IMR-90 (cell line): ENCODE measurements around the gene DOCK4. TPM values are rescaled to one million over a fixed set of nuclear protein-coding genes. Genes with fewer than 3 reads are reported as not detected.

Experiments used
- ATAC-seq: fragments of 200-7000 bp; cut with Tn5 transposase; 2 replicates; pipeline ENCODE4 v1.9.1; 2020; ENCODE audit warnings: low read depth, mild to moderate bottlenecking, moderate library complexity
- BruUV-seq: library from RNA; stranded (reverse); fragments of 400-500 nt; replicated peaks from 2 replicates; lab custom pipeline; 2021; lab: Mats Ljungman, UMichigan
- CTCF ChIA-PET: fragments of 300-600 bp; formaldehyde crosslinking; extraction: SDS; loops from one replicate; lab custom pipeline; 2021; ENCODE audit warnings: antibody characterized with exemption; lab: Yijun Ruan, JAX
- POLR2A ChIA-PET: fragments of 300-600 bp; sonication (Branson Sonifier 250); formaldehyde crosslinking; loops from one replicate; lab custom pipeline; 2022; ENCODE audit warnings: antibody characterized with exemption; ENCODE audit not compliant: unreplicated experiment; lab: Charles Lee
- DNase-seq: peaks from one replicate; pipeline ENCODE4 v3.0.0; 2013
- H2AFZ ChIP-seq: replicated peaks from 2 replicates; pipeline ENCODE3; 2013; ENCODE audit warnings: low read length, mild to moderate bottlenecking; ENCODE audit not compliant: poor library complexity
- H2AK5ac ChIP-seq: 2 replicates; pipeline ENCODE4 v1.6.1; 2013; ENCODE audit warnings: low read depth, low read length, inconsistent platforms
- H2AK9ac ChIP-seq: replicated peaks from 2 replicates; pipeline ENCODE3; 2013; ENCODE audit warnings: mild to moderate bottlenecking, low read depth, low read length, moderate library complexity; ENCODE audit not compliant: poor library complexity
- H2BK120ac ChIP-seq: 2 replicates; pipeline ENCODE4 v1.6.1; 2013; ENCODE audit warnings: low read depth, low read length, inconsistent platforms
- H2BK15ac ChIP-seq: 3 replicates; pipeline ENCODE4 v1.6.1; 2013; ENCODE audit warnings: low read depth, low read length, inconsistent platforms
- H2BK20ac ChIP-seq: 2 replicates; pipeline ENCODE4 v1.6.1; 2013; ENCODE audit warnings: low read depth, mild to moderate bottlenecking, inconsistent platforms, low read length, moderate library complexity
- H2BK5ac ChIP-seq: 2 replicates; pipeline ENCODE4 v1.6.1; 2013; ENCODE audit warnings: mild to moderate bottlenecking, low read depth, low read length, inconsistent platforms; ENCODE audit not compliant: poor library complexity, severe bottlenecking
- H3K14ac ChIP-seq: replicated peaks from 2 replicates; pipeline ENCODE4 v1.6.1; 2013; ENCODE audit warnings: low read depth, low read length, inconsistent platforms
- H3K18ac ChIP-seq: 2 replicates; pipeline ENCODE4 v1.6.1; 2013; ENCODE audit warnings: low read depth, low read length, control low read depth
- H3K23ac ChIP-seq: 2 replicates; pipeline ENCODE4 v1.6.1; 2013; ENCODE audit warnings: low read depth, low read length, inconsistent platforms
- H3K27ac ChIP-seq: 2 replicates; pipeline ENCODE4 v1.5.1; 2013; ENCODE audit warnings: mild to moderate bottlenecking, control low read depth, low read length; ENCODE audit not compliant: insufficient read depth
- H3K27me3 ChIP-seq: 2 replicates; pipeline ENCODE4 v1.6.1; 2013; ENCODE audit warnings: low read length; ENCODE audit not compliant: control insufficient read depth, insufficient read depth
- H3K36me3 ChIP-seq: 2 replicates; pipeline ENCODE4 v1.6.1; 2013; ENCODE audit warnings: low read length, mixed read lengths; ENCODE audit not compliant: control insufficient read depth, insufficient read depth
- H3K4ac ChIP-seq: 2 replicates; pipeline ENCODE4 v1.6.1; 2013; ENCODE audit warnings: low read depth, low read length, inconsistent platforms
- H3K4me1 ChIP-seq: 2 replicates; pipeline ENCODE4 v1.6.1; 2013; ENCODE audit warnings: low read length, mixed read lengths; ENCODE audit not compliant: control insufficient read depth, insufficient read depth
- H3K4me2 ChIP-seq: 2 replicates; pipeline ENCODE4 v1.6.1; 2013; ENCODE audit warnings: low read depth, mild to moderate bottlenecking, control low read depth, low read length, moderate library complexity
- H3K4me3 ChIP-seq: 2 replicates; pipeline ENCODE4 v1.5.1; 2013; ENCODE audit warnings: low read depth, mild to moderate bottlenecking, control low read depth, low read length, moderate library complexity; ENCODE audit not compliant: insufficient read depth
- H3K56ac ChIP-seq: 2 replicates; pipeline ENCODE4 v1.6.1; 2013; ENCODE audit warnings: low read length, inconsistent platforms; ENCODE audit not compliant: insufficient read depth; ENCODE audit errors: extremely low read depth
- H3K79me1 ChIP-seq, 2 experiments: 2 replicates each; pipeline ENCODE4 v1.6.1; 2013; ENCODE audit warnings: low read length in 2 of 2, inconsistent platforms in 1 of 2, low read depth in 1 of 2
- H3K9ac ChIP-seq: 2 replicates; pipeline ENCODE4 v1.6.1; 2013; ENCODE audit warnings: low read depth, low read length, control low read depth
- H3K9me1 ChIP-seq: 2 replicates; pipeline ENCODE4 v1.6.1; 2013; ENCODE audit warnings: low read length, inconsistent platforms; ENCODE audit not compliant: insufficient read depth
- H3K9me3 ChIP-seq: 2 replicates; pipeline ENCODE4 v1.6.1; 2013; ENCODE audit warnings: low read length; ENCODE audit not compliant: control insufficient read depth, insufficient read depth
- H4K20me1 ChIP-seq: 2 replicates; pipeline ENCODE4 v1.6.1; 2013; ENCODE audit warnings: low read length, inconsistent platforms; ENCODE audit not compliant: insufficient read depth
- H4K5ac ChIP-seq: 2 replicates; pipeline ENCODE4 v1.6.1; 2013; ENCODE audit warnings: mild to moderate bottlenecking, low read depth, low read length, control low read depth
- H4K8ac ChIP-seq, 2 experiments: 2 replicates each; pipeline ENCODE4 v1.6.1; 2013; ENCODE audit warnings: low read depth in 2 of 2, low read length in 2 of 2, control low read depth in 1 of 2, inconsistent platforms in 1 of 2
- H4K91ac ChIP-seq: 2 replicates; pipeline ENCODE4 v1.6.1; 2013; ENCODE audit warnings: low read depth, low read length, inconsistent platforms; ENCODE audit not compliant: insufficient read depth
- BHLHE40 ChIP-seq: fragments of 150-350 bp; IDR thresholded peaks from 2 replicates; pipeline ENCODE4 v1.6.1; 2016; ENCODE audit warnings: mild to moderate bottlenecking, low read depth, low read length
- CEBPB ChIP-seq: IDR thresholded peaks from 2 replicates; pipeline ENCODE4 v1.6.1; 2012; ENCODE audit warnings: low read depth, low read length, improper control_type of control experiment
- CHD1 ChIP-seq: IDR thresholded peaks from 2 replicates; pipeline ENCODE4 v1.6.1; 2012; ENCODE audit warnings: low read depth, low read length, improper control_type of control experiment
- CTCF ChIP-seq: conservative IDR thresholded peaks from 2 replicates; pipeline ENCODE4 v1.5.1; 2012; ENCODE audit warnings: mild to moderate bottlenecking, low read depth, low read length, improper control_type of control experiment
- ELK1 ChIP-seq: fragments of 150-350 bp; IDR thresholded peaks from 2 replicates; pipeline ENCODE4 v1.6.1; 2016; ENCODE audit warnings: low read depth, mild to moderate bottlenecking, low read length, moderate library complexity, borderline replicate concordance
- FOS ChIP-seq: fragments of 150-350 bp; IDR thresholded peaks from 2 replicates; pipeline ENCODE4 v1.6.1; 2016; ENCODE audit warnings: low read depth, low read length
- MAFK ChIP-seq: IDR thresholded peaks from 2 replicates; pipeline ENCODE4 v1.6.1; 2012; ENCODE audit warnings: low read depth, low read length, improper control_type of control experiment
- MAZ ChIP-seq: IDR thresholded peaks from 2 replicates; pipeline ENCODE4 v1.6.1; 2012; ENCODE audit warnings: low read depth, mild to moderate bottlenecking, low read length, improper control_type of control experiment, moderate library complexity, borderline replicate concordance
- MXI1 ChIP-seq: IDR thresholded peaks from 2 replicates; pipeline ENCODE4 v1.6.1; 2012; ENCODE audit warnings: low read depth, mild to moderate bottlenecking, low read length, moderate library complexity, borderline replicate concordance
- NFE2L2 ChIP-seq: fragments of 150-350 bp; IDR thresholded peaks from 2 replicates; pipeline ENCODE4 v1.6.1; 2016; ENCODE audit warnings: low read depth, mild to moderate bottlenecking, low read length
- POLR2A ChIP-seq: IDR thresholded peaks from 2 replicates; pipeline ENCODE4 v1.6.1; 2012; ENCODE audit warnings: mild to moderate bottlenecking, low read depth, low read length
- RAD21 ChIP-seq: IDR thresholded peaks from 2 replicates; pipeline ENCODE4 v1.6.1; 2012; ENCODE audit warnings: low read length, improper control_type of control experiment
- RCOR1 ChIP-seq: IDR thresholded peaks from 2 replicates; pipeline ENCODE4 v1.6.1; 2012; ENCODE audit warnings: mild to moderate bottlenecking, low read length, improper control_type of control experiment; ENCODE audit not compliant: insufficient replicate concordance
- RFX5 ChIP-seq: IDR thresholded peaks from 2 replicates; pipeline ENCODE4 v1.8.0; 2012; ENCODE audit warnings: low read depth, mild to moderate bottlenecking, low read length, moderate library complexity
- SMC3 ChIP-seq: fragments of 150-350 bp; IDR thresholded peaks from 2 replicates; pipeline ENCODE4 v1.6.1; 2016; ENCODE audit warnings: low read depth, mild to moderate bottlenecking, antibody characterized with exemption, low read length, moderate library complexity
- WGBS, 2 experiments: methylation state at CpG; one replicate each; pipeline versions ENCODE4 v1.1.5 to v1.1.7; 2013; ENCODE audit warnings: missing lambda C conversion rate in 2 of 2; ENCODE audit not compliant: insufficient read length in 1 of 2; ENCODE audit errors: extremely low coverage in 2 of 2; 5-methylcytosine and 5-hydroxymethylcytosine counted together
- dilution Hi-C: fragments of 300-500 bp; cut with HindIII; formaldehyde crosslinking; loops from one replicate; pipeline ENCODE4 v1.14.3; 2018; ENCODE audit warnings: low sequenced_read_pairs; ENCODE audit not compliant: unreplicated experiment
- in situ Hi-C: fragments of 300-500 bp; cut with MboI; formaldehyde crosslinking; loops from 3 replicates; pipeline ENCODE4 v1.14.3; 2019; ENCODE audit warnings: low sequenced_read_pairs, inconsistent platforms, mixed read lengths
- intact Hi-C: fragments of 100-400 bp; cut with micrococcal nuclease; formaldehyde crosslinking; loops from 2 replicates; pipeline ENCODE4 v1.10.0; 2022
- polyA plus RNA-seq, 3 experiments: library from polyadenylated mRNA; depleted of rRNA; stranded (reverse); fragments of >200 nt; gene quantifications; 2 replicates each; pipeline ENCODE4 v1.2.3, GENCODE V29; 2012; ENCODE audit warnings: low replicate concordance in 1 of 3
- total RNA-seq: library from RNA; depleted of rRNA; stranded (reverse); fragments of >200 nt; gene quantifications from 2 replicates; pipeline ENCODE4 v1.2.3, GENCODE V29; 2012
- TF ChIP-seq, protein P1 (sequence below): fragments of 150-350 bp; IDR thresholded peaks from 2 replicates; pipeline ENCODE4 v1.6.1; 2017; ENCODE audit warnings: mild to moderate bottlenecking, antibody characterized with exemption, low read length, low read depth

The DOCK4 gene
- total and polyA plus RNA-seq, 2 of the 4 experiments (the other 2 are of a cell fraction): 4.4 to 12.2 TPM

DNA sequence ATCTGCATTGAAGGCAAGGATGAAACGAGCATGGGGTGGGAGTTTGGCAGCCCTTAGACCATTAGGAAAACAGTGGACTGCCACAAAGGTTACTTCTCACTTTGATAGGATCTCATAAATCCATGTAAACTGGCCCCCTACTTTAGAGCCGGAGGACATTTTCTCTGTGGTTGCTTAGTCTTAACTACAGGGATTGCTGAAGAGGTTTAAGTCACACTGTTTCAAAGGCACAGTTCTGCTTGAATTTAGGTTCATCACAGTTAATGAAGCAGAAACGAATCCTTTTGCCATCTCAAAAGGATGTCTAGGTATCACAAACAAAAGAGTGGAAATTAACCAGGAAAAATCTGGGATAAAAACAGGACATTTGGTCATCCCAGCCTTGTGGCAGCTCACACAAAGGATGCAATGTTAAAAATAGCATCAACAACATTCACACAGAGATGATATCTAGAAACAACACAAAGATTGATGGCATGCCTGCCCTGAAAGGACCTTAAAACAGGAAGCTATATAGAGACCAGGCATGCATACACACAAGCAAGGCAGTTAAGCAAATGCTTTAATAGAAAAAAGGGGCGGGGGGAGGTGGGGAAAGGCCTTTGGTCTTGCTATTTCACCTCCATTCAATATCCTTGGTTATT, 74.0 kb downstream of the DOCK4 start:
- H3K4me3 ChIP-seq: no peak overlapping the region
- no peaks in the 10 kb centered on the region for H3K9me1 ChIP-seq
- DNase-seq: no peak
- H4K5ac ChIP-seq: no peak overlapping the region; the same call in 1 of the 2 replicates
- no peaks in the 10 kb centered on the region for H3K27me3 ChIP-seq
- ChIA-PET CTCF (no interaction called here), POLR2A (no interaction called here)
- BruUV-seq: no TSS peak
- H4K20me1 ChIP-seq: no peaks in the 10 kb centered on the region
- dilution Hi-C loops: no loop called here
- peaks cover 6% of the 10 kb centered on the region for H3K4me1 ChIP-seq
- H3K9ac ChIP-seq: no peak overlapping the region
- H3K14ac ChIP-seq: no peak overlapping the region; the same call in 1 of the 2 replicates
- H3K4ac ChIP-seq: no peak overlapping the region
- no CpG with 5 or more reads among the region's 4 CpGs for WGBS, 2 experiments
- H3K27ac ChIP-seq: no peak overlapping the region
- TF ChIP-seq CTCF (no peak), CEBPB (no peak), ELK1 (no peak), MXI1 (no peak), FOS (no peak), RCOR1 (no peak), MAFK (no peak), MAZ (no peak), RAD21 (no peak), POLR2A (no peak), RFX5 (no peak), SMC3 (no peak), NFE2L2 (no peak), BHLHE40 (no peak), CHD1 (no peak)
- TF ChIP-seq, protein P1, sequence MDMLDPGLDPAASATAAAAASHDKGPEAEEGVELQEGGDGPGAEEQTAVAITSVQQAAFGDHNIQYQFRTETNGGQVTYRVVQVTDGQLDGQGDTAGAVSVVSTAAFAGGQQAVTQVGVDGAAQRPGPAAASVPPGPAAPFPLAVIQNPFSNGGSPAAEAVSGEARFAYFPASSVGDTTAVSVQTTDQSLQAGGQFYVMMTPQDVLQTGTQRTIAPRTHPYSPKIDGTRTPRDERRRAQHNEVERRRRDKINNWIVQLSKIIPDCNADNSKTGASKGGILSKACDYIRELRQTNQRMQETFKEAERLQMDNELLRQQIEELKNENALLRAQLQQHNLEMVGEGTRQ: no peak
- H2BK5ac ChIP-seq: no peak overlapping the region
- in situ Hi-C loops: no loop called here
- no peak overlapping the region for H4K8ac ChIP-seq
- no peak overlapping the region for H2BK120ac ChIP-seq
- no peak overlapping the region for H2AK9ac ChIP-seq
- no peak overlapping the region for H4K91ac ChIP-seq
- H3K56ac ChIP-seq: no peak overlapping the region
- H2AFZ ChIP-seq: no peak overlapping the region
- H2BK20ac ChIP-seq: no peak overlapping the region
- no peaks in the 10 kb centered on the region for H3K9me3 ChIP-seq
- intact Hi-C loops: no loop called here
- no peak overlapping the region for H3K23ac ChIP-seq
- no peak overlapping the region for H2BK15ac ChIP-seq
- no peak overlapping the region for H2AK5ac ChIP-seq
- no peak overlapping the region for H3K4me2 ChIP-seq
- peak overlapping the region; percentile 43; the same call in 1 of the 2 replicates for H3K18ac ChIP-seq
- ATAC-seq: no peak
- H3K79me1 ChIP-seq: peaks cover 0 to 10% of the 10 kb centered on the region in 2 experiments
- no peaks in the 10 kb centered on the region for H3K36me3 ChIP-seq
